Adrenal gland (tissue), 12 donors: ENCODE results near the gene DOK4. TPM values are rescaled to one million over a fixed set of nuclear protein-coding genes. Genes with fewer than 3 reads are reported as not detected.

ENCODE experiments used
- DNase-seq, 7 donors: peaks; one replicate each; pipeline ENCODE4 v3.0.0-alpha.2; 2019 to 2020
- H3K27ac ChIP-seq, 5 donors: fragments of 200-600 bp; sonication (generic) in 4 of 5; 1 replicate in 3 of 5; 2 replicates in 2 of 5; pipeline versions ENCODE4 v1.5.1 to v1.8.0; 2016 to 2020; ENCODE audit warnings: mild to moderate bottlenecking in 1 of 5
- H3K27me3 ChIP-seq: fragments of 200-600 bp; 2 replicates; pipeline ENCODE4 v1.8.0; 2021
- H3K36me3 ChIP-seq, 2 donors: fragments of 200-600 bp; replicated peaks in 1 of 2; 1 replicate in 1 of 2; 2 replicates in 1 of 2; pipeline versions ENCODE4 v1.5.1 to v1.8.0; 2018 to 2022
- H3K4me1 ChIP-seq, 2 donors: fragments of 200-600 bp; replicated peaks in 1 of 2; 1 replicate in 1 of 2; 2 replicates in 1 of 2; pipeline versions ENCODE4 v1.5.1 to v1.8.0; 2018 to 2021
- H3K4me3 ChIP-seq, 4 donors: fragments of 200-600 bp; sonication (generic) in 3 of 4; one replicate each; pipeline ENCODE4 v1.5.1; 2016 to 2018
- H3K9me3 ChIP-seq, 3 donors: fragments of 200-600 bp; sonication (generic) in 1 of 3; replicated peaks in 1 of 3; 1 replicate in 2 of 3; 2 replicates in 1 of 3; pipeline versions ENCODE4 v1.5.1 to v1.8.0; 2016 to 2021
- CTCF ChIP-seq, 6 experiments: fragments of 450-650 bp in 4 of 6; fragments of 200-600 bp in 2 of 6; sonication (generic) in 1 of 6; IDR thresholded peaks; 1 replicate in 5 of 6; 2 replicates in 1 of 6; pipeline versions ENCODE4 v1.5.1 to v1.8.0; 2016 to 2021; ENCODE audit warnings: antibody characterized with exemption in 6 of 6, mild to moderate bottlenecking in 2 of 6, moderate library complexity in 1 of 6
- POLR2A ChIP-seq, 2 donors: fragments of 450-650 bp; IDR thresholded peaks; one replicate each; pipeline ENCODE4 v1.6.1; 2017; ENCODE audit warnings: antibody characterized with exemption in 2 of 2, mild to moderate bottlenecking in 2 of 2, moderate library complexity in 1 of 2
- WGBS, 4 donors: extraction: QIAGEN DNeasy Blood & Tissue Kit in 2 of 4; methylation state at CpG; one replicate each; pipeline versions ENCODE4 v1.1.5 to v1.1.7; 2013 to 2017; 5-methylcytosine and 5-hydroxymethylcytosine counted together
- intact Hi-C, 2 donors: fragments of 100-400 bp; cut with DNase I; formaldehyde crosslinking; loops; one replicate each; pipeline versions ENCODE4 v1.14.1 to v1.15.0; 2022 to 2023
- polyA plus RNA-seq, 3 donors: library from polyadenylated mRNA; stranded (reverse); fragments of 200-250 nt in 2 of 3; fragments of 350-450 nt in 1 of 3; fragmentation: Illumina TruSeq in 1 of 3; extraction: RNeasy Lipid Tissue Mini Kit (QIAGEN cat#74804) in 1 of 3; gene quantifications; one replicate each; pipeline ENCODE4 v1.2.3, GENCODE V29; 2013 to 2014
- total RNA-seq, 9 donors: library from RNA; depleted of rRNA in 4 of 9; stranded (reverse); fragments of >200 nt in 4 of 9; fragments of 120-200 nt in 1 of 9; fragmentation: NEBNext Ultra II Directional in 1 of 9; extraction: Animal tissue kit (Norgen Biotek cat#: 25700) in 1 of 9; gene quantifications; one replicate each; pipeline versions ENCODE4 v1.1.0 to v1.2.4, GENCODE V29; 2013 to 2023
- donor health status: healthy with polysubstance abuse.
- donor health status: Bipolar disorder and iron deficiency.
- donor health status: DM: yes; HTN: yes; CAD: no.
- donor health status: DM: no; HTN: no; CAD: no.
- donor health status: DM: no; HTN: no; CAD: no.
- donor health status: DM: yes; HTN: yes; CAD: no.

The DOK4 gene
- total and polyA plus RNA-seq, 12 donors = 4.3 to 36.1 (median 18.7) TPM

DNA sequence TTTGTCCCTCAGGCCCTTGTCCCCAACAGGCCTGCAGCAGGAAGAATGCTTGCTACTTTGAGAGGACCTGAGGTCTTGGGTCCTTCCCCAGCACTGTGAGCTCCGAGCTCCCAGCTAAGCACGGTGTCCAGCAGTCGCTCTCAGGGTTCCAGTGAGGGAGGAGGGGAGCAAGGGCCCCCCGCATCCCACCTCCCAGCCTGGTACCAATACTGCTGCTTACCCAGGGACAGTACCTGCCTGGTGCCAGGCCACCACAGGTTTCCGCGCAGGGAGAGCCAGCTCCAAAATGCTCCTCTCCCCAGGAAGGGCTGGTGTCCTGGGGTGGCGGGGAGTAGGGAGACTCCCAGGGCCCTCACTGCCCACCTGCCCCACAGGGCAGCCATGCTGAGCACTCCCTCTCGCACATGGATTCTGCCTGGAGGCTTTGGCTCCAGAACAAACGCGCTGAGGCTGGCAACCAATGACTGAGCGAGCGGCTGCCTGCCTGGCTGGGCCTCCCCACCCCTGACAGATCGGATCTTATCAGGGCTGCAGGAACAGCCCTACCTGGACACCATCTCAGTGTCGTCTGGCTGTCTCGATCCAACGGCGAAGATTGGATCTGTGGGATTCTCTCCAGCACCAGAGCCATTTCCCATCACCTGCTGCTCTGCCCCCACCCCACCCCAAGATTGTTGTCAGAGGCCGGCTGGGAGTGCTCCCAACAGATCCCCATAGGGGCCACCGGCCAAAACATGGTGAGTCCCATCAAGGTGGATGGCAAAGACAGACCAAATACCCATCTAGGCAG, 2.4 kb downstream of the DOK4 start:
- intact Hi-C loops = no loop called here

GRCh38 chr16:57482845-57483545, 3.3 kb downstream of the DOK4 start:
- 59 to 84% (median 68%) methylated on average over 9 to 14 of the region's 14 CpGs for WGBS, 4 donors
- Histone ChIP-seq H3K27ac (no peak overlapping the region), H3K27me3 (no peaks in the 10 kb centered on the region), H3K4me1 (peaks cover 4 to 47% of the 10 kb centered on the region in 2 donors), H3K9me3 (no peaks in the 10 kb centered on the region), H3K36me3 (no peaks in the 10 kb centered on the region), H3K4me3 (no peak overlapping the region)
- intact Hi-C loops = no loop called here
- peak in 5 of 7 donors; percentile 44 to 72 (median 69) for DNase-seq
- TF ChIP-seq CTCF (IDR thresholded peaks at IDR 0.05) (no peak), POLR2A (IDR thresholded peaks at IDR 0.05) (no peak)

More for the DNA sequence above, 2.4 kb downstream of the DOK4 start:
- Histone ChIP-seq H3K9me3 (no peaks in the 10 kb centered on the region), H3K27me3 (no peaks in the 10 kb centered on the region), H3K36me3 (no peaks in the 10 kb centered on the region), H3K27ac (peak overlapping the region in 1 of 5 donors; percentile 34), H3K4me3 (no peak overlapping the region), H3K4me1 (peaks cover 4 to 46% of the 10 kb centered on the region in 2 donors)
- WGBS, 4 donors = 78 to 85% (median 79%) methylated on average over 8 to 19 of the region's 19 CpGs
- TF ChIP-seq POLR2A (IDR thresholded peaks at IDR 0.05) (no peak), CTCF (IDR thresholded peaks at IDR 0.05) (no peak)
- peak in 1 of 7 donors; percentile 82 for DNase-seq

DNA sequence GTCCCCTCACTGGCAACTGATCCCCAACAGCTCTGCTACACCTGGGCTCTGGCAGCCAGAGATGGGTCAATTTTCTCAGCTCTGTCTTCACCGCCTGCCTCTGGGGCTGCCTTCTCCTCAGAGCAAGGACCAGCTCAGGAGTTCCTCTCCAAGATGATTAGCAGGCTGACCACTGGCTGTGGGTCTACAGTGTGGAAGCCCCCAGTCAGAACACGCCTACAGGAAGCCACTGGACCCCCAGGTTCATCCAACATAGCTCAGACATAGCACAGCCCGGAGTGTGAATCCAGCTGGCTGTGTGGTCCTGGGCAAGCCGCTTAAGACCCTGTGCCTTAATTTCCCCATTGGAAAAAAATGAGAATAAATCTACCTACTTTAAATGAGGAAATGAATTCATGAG, 4.9 kb downstream of the DOK4 start:
- Histone ChIP-seq H3K36me3 (no peaks in the 10 kb centered on the region), H3K4me1 (peaks cover 0 to 41% of the 10 kb centered on the region in 2 donors), H3K27me3 (no peaks in the 10 kb centered on the region), H3K27ac (peak overlapping the region in 1 of 5 donors; percentile 85), H3K9me3 (no peaks in the 10 kb centered on the region), H3K4me3 (no peak overlapping the region)
- intact Hi-C loops = no loop called here
- no peak for DNase-seq
- no peak for TF ChIP-seq CTCF (IDR thresholded peaks at IDR 0.05)
- no peak for TF ChIP-seq POLR2A (IDR thresholded peaks at IDR 0.05)
- WGBS, 4 donors = 93 to 94% (median 93%) methylated on average over 2 to 4 of the region's 4 CpGs

GRCh38 chr16:57480754-57481230, 5.5 kb downstream of the DOK4 start:
- WGBS, 4 donors = 45 to 74% (median 70%) methylated on average over 1 to 6 of the region's 6 CpGs
- TF ChIP-seq CTCF (IDR thresholded peaks at IDR 0.05) (no peak), POLR2A (IDR thresholded peaks at IDR 0.05) (no peak)
- intact Hi-C loops = no loop called here
- peak overlapping the region in 2 of 5 donors; percentile 60 to 85 for H3K27ac ChIP-seq
- H3K9me3 ChIP-seq = no peaks in the 10 kb centered on the region
- H3K36me3 ChIP-seq = no peaks in the 10 kb centered on the region
- no peaks in the 10 kb centered on the region for H3K27me3 ChIP-seq
- H3K4me1 ChIP-seq = peaks cover 0 to 39% of the 10 kb centered on the region in 2 donors
- no peak for DNase-seq
- no peak overlapping the region for H3K4me3 ChIP-seq
